SK-N-SH treated with all-trans-retinoic acid at 6 μM for 48 hours (cell line): ENCODE measurements around the gene HIVEP3.

Source experiments
- ARNTL ChIP-seq: fragments of 450-650 bp; formaldehyde crosslinking; IDR thresholded peaks from 2 replicates; pipeline ENCODE4 v1.5.0; 2020; ENCODE audit warnings: low read depth, mild to moderate bottlenecking, moderate library complexity, borderline replicate concordance
- BACH2 ChIP-seq: fragments of 250-450 bp; sonication (Bioruptor Pico); IDR thresholded peaks from 2 replicates; pipeline ENCODE4 v1.9.0; 2021; ENCODE audit warnings: mild to moderate bottlenecking, borderline replicate concordance
- CSDC2 ChIP-seq: fragments of 250-450 bp; sonication (Bioruptor Pico); IDR thresholded peaks from 2 replicates; pipeline ENCODE4 v1.5.0; 2020; ENCODE audit warnings: mild to moderate bottlenecking, moderate library complexity
- TOX ChIP-seq: fragments of 250-450 bp; sonication (Bioruptor Pico); IDR thresholded peaks from 2 replicates; pipeline ENCODE4 v1.8.0; 2021; ENCODE audit warnings: mild to moderate bottlenecking, moderate library complexity, borderline replicate concordance
- ZFP3 ChIP-seq: fragments of 250-450 bp; sonication (Bioruptor Pico); IDR thresholded peaks from 2 replicates; pipeline ENCODE4 v1.5.0; 2020; ENCODE audit warnings: mild to moderate bottlenecking, moderate library complexity
- ZFP30 ChIP-seq: fragments of 450-650 bp; formaldehyde crosslinking; IDR thresholded peaks from 2 replicates; pipeline ENCODE4 v1.5.0; 2022; ENCODE audit warnings: mild to moderate bottlenecking, moderate library complexity

DNA sequence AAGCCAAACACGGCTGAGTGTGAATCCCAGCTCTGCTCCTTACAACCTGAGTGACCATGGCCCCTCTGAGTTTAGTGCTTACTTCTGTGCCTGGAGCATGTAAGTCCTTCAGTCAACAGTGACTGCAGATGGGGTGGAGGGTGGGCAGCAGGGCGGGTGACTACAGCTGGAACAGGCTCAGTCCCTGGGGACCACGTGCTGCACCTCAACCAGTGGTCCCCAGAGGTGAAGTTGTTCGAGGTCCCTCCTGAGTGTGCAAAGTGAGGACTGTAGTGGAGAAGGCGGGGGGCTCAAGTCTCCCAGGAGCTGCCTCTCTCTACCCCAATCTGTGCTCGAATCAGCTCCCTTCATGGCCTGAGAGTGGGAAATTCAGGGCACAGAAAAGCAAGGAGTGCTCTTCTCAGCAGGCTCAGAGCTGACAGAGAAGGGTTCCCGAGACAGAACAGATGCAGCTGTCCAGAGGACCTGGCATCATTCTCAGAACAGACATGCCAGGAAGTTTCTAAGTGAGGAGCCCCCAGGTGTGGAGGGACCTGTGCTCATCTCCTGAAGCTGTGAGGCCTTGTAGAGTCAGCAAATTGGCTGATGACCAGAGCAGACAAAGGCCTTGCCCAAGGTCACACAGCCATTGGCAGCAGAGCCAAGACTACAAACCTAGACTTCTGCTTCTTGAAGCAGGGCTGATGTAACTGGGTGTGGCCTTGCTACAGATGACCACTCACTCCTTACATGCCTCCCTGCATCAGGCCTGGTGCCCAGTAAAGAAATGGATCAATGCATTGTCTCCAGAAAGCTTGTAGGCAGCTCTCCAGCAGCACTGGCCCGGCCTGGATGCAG, 372.5 kb downstream of the HIVEP3 start:
- TF ChIP-seq ZFP30 (CRISPR knock-in tag), result no peak
- no peak for TF ChIP-seq BACH2
- no peak for TF ChIP-seq ZFP3
- TF ChIP-seq CSDC2, result no peak
- TF ChIP-seq TOX (CRISPR knock-in tag), result no peak
- TF ChIP-seq ARNTL (CRISPR knock-in tag), result no peak
